Non-pigmented ciliary epithelial cell (primary cell): ENCODE data around the gene ANKRD44.

Source experiments
- DNase-seq: peaks from one replicate; pipeline ENCODE4 v3.0.0-alpha.2; 2010; ENCODE audit warnings: low read depth

The ANKRD44 gene

GRCh38 chr2:197322143-197322542 lies 11.6 kb upstream of the ANKRD44 start:
- no peak for DNase-seq

GRCh38 chr2:197315371-197315770 lies 4.8 kb upstream of the ANKRD44 start:
- DNase-seq, result no peak

GRCh38 chr2:197312186-197312585 lies 1.6 kb upstream of the ANKRD44 start:
- DNase-seq, result no peak

GRCh38 chr2:197311421-197312033 lies 947 bp upstream of the ANKRD44 start:
- no peak for DNase-seq

GRCh38 chr2:197310987-197311420 lies 424 bp upstream of the ANKRD44 start:
- DNase-seq, result no peak

GRCh38 chr2:197309691-197310231 lies 819 bp downstream of the ANKRD44 start:
- DNase-seq, result no peak

GRCh38 chr2:197308996-197309690 lies 1.4 kb downstream of the ANKRD44 start:
- DNase-seq, result no peak

GRCh38 chr2:197308585-197308984 lies 2.0 kb downstream of the ANKRD44 start:
- no peak for DNase-seq

GRCh38 chr2:197307933-197308521 lies 2.6 kb downstream of the ANKRD44 start:
- DNase-seq, result no peak

- no peak for DNase-seq
Observed at GRCh38 chr2:197307236-197307932, 3.2 kb downstream of the ANKRD44 start.

- no peak for DNase-seq
Observed at GRCh38 chr2:197306696-197307040, 3.9 kb downstream of the ANKRD44 start.

- no peak for DNase-seq
Observed at GRCh38 chr2:197306024-197306695, 4.4 kb downstream of the ANKRD44 start.

- no peak for DNase-seq
Observed at GRCh38 chr2:197304556-197305011, 6.0 kb downstream of the ANKRD44 start.

GRCh38 chr2:197300139-197300538 lies 10.4 kb downstream of the ANKRD44 start:
- no peak for DNase-seq

GRCh38 chr2:197298609-197299008 lies 12.0 kb downstream of the ANKRD44 start:
- DNase-seq, result no peak

GRCh38 chr2:197297772-197298318 lies 12.7 kb downstream of the ANKRD44 start:
- no peak for DNase-seq

GRCh38 chr2:197297266-197297665 lies 13.3 kb downstream of the ANKRD44 start:
- DNase-seq, result no peak

GRCh38 chr2:197296835-197297234 lies 13.7 kb downstream of the ANKRD44 start:
- no peak for DNase-seq

- no peak for DNase-seq
Observed at GRCh38 chr2:197294260-197294659, 16.3 kb downstream of the ANKRD44 start.

GRCh38 chr2:197293252-197294007 lies 17.1 kb downstream of the ANKRD44 start:
- DNase-seq, result no peak

GRCh38 chr2:197292619-197293018 lies 18.0 kb downstream of the ANKRD44 start:
- DNase-seq, result no peak
